RCC 7860 (cell line): ENCODE results near the gene UROC1.

Experiments
- DNase-seq: peaks from one replicate; pipeline ENCODE4 v3.0.0-alpha.2; 2015; ENCODE audit warnings: low spot score
- FAIRE-seq: peaks from 2 replicates; lab custom pipeline; 2012; peaks lifted over from hg19 to GRCh38; lab: Jason Lieb, UNC

The UROC1 gene

DNA sequence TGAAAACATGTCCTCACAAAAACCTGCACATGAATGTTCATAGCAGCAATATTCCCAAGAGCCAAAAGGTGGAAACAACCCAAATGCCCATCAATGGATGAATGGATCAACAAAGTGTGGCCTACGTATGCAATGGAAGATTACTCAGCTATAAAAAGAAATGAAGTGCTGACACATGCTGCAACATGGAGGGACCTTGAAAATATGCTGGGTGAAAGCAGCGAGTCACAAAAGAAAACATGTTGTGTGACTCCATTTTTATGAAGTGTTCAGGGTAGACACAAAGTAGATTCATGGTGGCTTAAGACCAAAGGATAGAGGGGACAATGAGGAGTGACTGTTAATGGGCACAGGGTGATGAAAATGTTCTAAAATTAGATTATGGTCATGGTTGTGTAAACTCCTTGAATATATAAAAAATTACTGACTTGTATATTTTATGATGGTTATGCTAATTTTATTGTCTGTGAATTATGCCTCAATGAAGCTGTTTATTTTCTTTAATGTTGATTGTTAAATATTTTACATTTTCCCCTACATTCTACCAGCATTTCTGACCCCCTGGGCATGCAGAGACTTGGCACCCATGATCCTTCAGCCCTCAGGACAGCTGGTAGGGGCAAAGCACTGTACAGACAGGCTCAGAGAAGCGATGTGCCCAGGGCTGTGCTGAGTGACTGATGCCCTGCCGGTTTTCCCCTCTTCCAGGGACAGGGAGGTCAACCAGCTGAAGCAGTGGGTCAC is 85.0 kb downstream of the UROC1 start:
- DNase-seq, result no peak
- FAIRE-seq, result no peak
